ENCODE measurements around the gene KRTAP10-10.

GRCh38 chr21:44677881-44678280 lies 40.7 kb downstream of the KRTAP10-10 start:
- TF ChIP-seq FOXA3 (CRISPR knock-in tag; conservative IDR thresholded peaks at IDR 0.05 in 1 of 2, IDR thresholded peaks at IDR 0.05 in 1 of 2) (no peak), ELK1 (CRISPR knock-in tag; IDR thresholded peaks at IDR 0.05) (no peak), POLR2A (conservative IDR thresholded peaks at IDR 0.05) (no peak), EGR1 (conservative IDR thresholded peaks at IDR 0.05) (no peak), SIRT6 (IDR thresholded peaks at IDR 0.05; ENCODE audit: low read depth, low read length) (no peak), EZH2 (IDR thresholded peaks at IDR 0.05; ENCODE audit: borderline replicate concordance, low read depth, low read length) (no peak), ZNF444 (CRISPR knock-in tag; IDR thresholded peaks at IDR 0.05) (no peak), ZNF133 (CRISPR knock-in tag; IDR thresholded peaks at IDR 0.05) (no peak)

All from K562 (cell line).